ENCODE measurements around the gene TMEM178B. TPM values are rescaled to one million over a fixed set of nuclear protein-coding genes. Genes with fewer than 3 reads are reported as not detected.

TMEM178B gene
- polyA plus RNA-seq, 2 of the 4 experiments (the other 2 are of a cell fraction) = 0.88 to 0.93 TPM

GRCh38 chr7:141439164-141439563 lies 365.3 kb downstream of the TMEM178B start:
- DNase-seq (ENCODE audit: low read depth in 1 of 2, low spot score in 1 of 2) = no peak
- ChIA-PET POLR2A (no interaction called here), CTCF (no interaction called here)
- Histone ChIP-seq H3K4me3 (no peak overlapping the region), H3K27ac (no peak overlapping the region), H3K9me3 (no peaks in the 10 kb centered on the region), H3K4me2 (no peak overlapping the region), H3K4me1 (no peaks in the 10 kb centered on the region)
- ATAC-seq = no peak
- FAIRE-seq = no peak
- TF ChIP-seq JUN (IDR thresholded peaks at IDR 0.05) (no peak), HOXA7 (CRISPR knock-in tag; IDR thresholded peaks at IDR 0.05) (no peak), USF2 (IDR thresholded peaks at IDR 0.05) (no peak), ZSCAN20 (CRISPR knock-in tag; IDR thresholded peaks at IDR 0.05) (no peak), KDM5A (IDR thresholded peaks at IDR 0.05) (no peak), NFE2L2 (conservative IDR thresholded peaks at IDR 0.05; ENCODE audit: low read length) (no peak), SMC3 (IDR thresholded peaks at IDR 0.05) (no peak), CBX2 (IDR thresholded peaks at IDR 0.05; ENCODE audit: borderline replicate concordance, low read depth) (no peak)
- TF ChIP-seq, protein P1, sequence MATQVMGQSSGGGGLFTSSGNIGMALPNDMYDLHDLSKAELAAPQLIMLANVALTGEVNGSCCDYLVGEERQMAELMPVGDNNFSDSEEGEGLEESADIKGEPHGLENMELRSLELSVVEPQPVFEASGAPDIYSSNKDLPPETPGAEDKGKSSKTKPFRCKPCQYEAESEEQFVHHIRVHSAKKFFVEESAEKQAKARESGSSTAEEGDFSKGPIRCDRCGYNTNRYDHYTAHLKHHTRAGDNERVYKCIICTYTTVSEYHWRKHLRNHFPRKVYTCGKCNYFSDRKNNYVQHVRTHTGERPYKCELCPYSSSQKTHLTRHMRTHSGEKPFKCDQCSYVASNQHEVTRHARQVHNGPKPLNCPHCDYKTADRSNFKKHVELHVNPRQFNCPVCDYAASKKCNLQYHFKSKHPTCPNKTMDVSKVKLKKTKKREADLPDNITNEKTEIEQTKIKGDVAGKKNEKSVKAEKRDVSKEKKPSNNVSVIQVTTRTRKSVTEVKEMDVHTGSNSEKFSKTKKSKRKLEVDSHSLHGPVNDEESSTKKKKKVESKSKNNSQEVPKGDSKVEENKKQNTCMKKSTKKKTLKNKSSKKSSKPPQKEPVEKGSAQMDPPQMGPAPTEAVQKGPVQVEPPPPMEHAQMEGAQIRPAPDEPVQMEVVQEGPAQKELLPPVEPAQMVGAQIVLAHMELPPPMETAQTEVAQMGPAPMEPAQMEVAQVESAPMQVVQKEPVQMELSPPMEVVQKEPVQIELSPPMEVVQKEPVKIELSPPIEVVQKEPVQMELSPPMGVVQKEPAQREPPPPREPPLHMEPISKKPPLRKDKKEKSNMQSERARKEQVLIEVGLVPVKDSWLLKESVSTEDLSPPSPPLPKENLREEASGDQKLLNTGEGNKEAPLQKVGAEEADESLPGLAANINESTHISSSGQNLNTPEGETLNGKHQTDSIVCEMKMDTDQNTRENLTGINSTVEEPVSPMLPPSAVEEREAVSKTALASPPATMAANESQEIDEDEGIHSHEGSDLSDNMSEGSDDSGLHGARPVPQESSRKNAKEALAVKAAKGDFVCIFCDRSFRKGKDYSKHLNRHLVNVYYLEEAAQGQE (IDR thresholded peaks at IDR 0.05) = no peak
- TF ChIP-seq, protein P2, sequence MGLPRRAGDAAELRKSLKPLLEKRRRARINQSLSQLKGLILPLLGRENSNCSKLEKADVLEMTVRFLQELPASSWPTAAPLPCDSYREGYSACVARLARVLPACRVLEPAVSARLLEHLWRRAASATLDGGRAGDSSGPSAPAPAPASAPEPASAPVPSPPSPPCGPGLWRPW (IDR thresholded peaks at IDR 0.05) = no peak
- 8% methylated on average over 2 of the region's 2 CpGs for WGBS (ENCODE audit: missing lambda C conversion rate)

GRCh38 chr7:141439776-141440175 lies 365.9 kb downstream of the TMEM178B start:
- no peak for DNase-seq (ENCODE audit: low read depth in 1 of 2, low spot score in 1 of 2)
- H3K4me2 ChIP-seq = no peak overlapping the region
- no peak overlapping the region for H3K27ac ChIP-seq
- 13% methylated on average over 1 of the region's 1 CpG for WGBS (ENCODE audit: missing lambda C conversion rate)
- no peak for ATAC-seq
- no peaks in the 10 kb centered on the region for H3K9me3 ChIP-seq
- FAIRE-seq = no peak
- no peaks in the 10 kb centered on the region for H3K4me1 ChIP-seq
- ChIA-PET POLR2A (no interaction called here), CTCF (no interaction called here)
- TF ChIP-seq KDM5A (IDR thresholded peaks at IDR 0.05) (no peak), ZSCAN20 (CRISPR knock-in tag; IDR thresholded peaks at IDR 0.05) (no peak), HOXB13 (CRISPR knock-in tag; IDR thresholded peaks at IDR 0.05; ENCODE audit: low read depth) (no peak), RNF2 (IDR thresholded peaks at IDR 0.05; ENCODE audit: borderline replicate concordance, low read depth) (no peak), FOSL2 (IDR thresholded peaks at IDR 0.05) (no peak), FOSL2 (CRISPR knock-in tag; IDR thresholded peaks at IDR 0.05) (no peak), JUNB (IDR thresholded peaks at IDR 0.05) (no peak), FOXS1 (CRISPR knock-in tag; IDR thresholded peaks at IDR 0.05) (no peak), CHD2 (IDR thresholded peaks at IDR 0.05; ENCODE audit: low read length, partially characterized antibody) (no peak), FOSB (CRISPR knock-in tag; IDR thresholded peaks at IDR 0.05) (no peak), SREBF2 (IDR thresholded peaks at IDR 0.05) (no peak), ZFP36 (IDR thresholded peaks at IDR 0.05; ENCODE audit: borderline replicate concordance, partially characterized antibody) (no peak), MYC (IDR thresholded peaks at IDR 0.05; ENCODE audit: borderline replicate concordance, low read length) (no peak), HDAC2 (IDR thresholded peaks at IDR 0.05) (no peak), NR3C1 (IDR thresholded peaks at IDR 0.05) (no peak), MAFK (IDR thresholded peaks at IDR 0.05; ENCODE audit: partially characterized antibody) (no peak)
- TF ChIP-seq, protein P3, sequence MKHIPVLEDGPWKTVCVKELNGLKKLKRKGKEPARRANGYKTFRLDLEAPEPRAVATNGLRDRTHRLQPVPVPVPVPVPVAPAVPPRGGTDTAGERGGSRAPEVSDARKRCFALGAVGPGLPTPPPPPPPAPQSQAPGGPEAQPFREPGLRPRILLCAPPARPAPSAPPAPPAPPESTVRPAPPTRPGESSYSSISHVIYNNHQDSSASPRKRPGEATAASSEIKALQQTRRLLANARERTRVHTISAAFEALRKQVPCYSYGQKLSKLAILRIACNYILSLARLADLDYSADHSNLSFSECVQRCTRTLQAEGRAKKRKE (CRISPR knock-in tag; IDR thresholded peaks at IDR 0.05; ENCODE audit: low read depth) = no peak
- TF ChIP-seq, protein P1 (IDR thresholded peaks at IDR 0.05) = no peak
- TF ChIP-seq, protein P4, sequence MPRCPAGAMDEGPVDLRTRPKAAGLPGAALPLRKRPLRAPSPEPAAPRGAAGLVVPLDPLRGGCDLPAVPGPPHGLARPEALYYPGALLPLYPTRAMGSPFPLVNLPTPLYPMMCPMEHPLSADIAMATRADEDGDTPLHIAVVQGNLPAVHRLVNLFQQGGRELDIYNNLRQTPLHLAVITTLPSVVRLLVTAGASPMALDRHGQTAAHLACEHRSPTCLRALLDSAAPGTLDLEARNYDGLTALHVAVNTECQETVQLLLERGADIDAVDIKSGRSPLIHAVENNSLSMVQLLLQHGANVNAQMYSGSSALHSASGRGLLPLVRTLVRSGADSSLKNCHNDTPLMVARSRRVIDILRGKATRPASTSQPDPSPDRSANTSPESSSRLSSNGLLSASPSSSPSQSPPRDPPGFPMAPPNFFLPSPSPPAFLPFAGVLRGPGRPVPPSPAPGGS (IDR thresholded peaks at IDR 0.05) = no peak
- no peak overlapping the region for H3K4me3 ChIP-seq

Measured in A549 (cell line).